DOHH2 (cell line): ENCODE results near the gene OR52H1.
"Not testable (repeated sequence)": the region's sequence is repeated elsewhere in the genome, so short reads cannot be mapped to it uniquely, and the experiment has no call there.

Experiments
- H3F3A ChIP-seq: fragments of 200-600 bp; sonication (generic), shearing (Covaris generic); 2 replicates; pipeline ENCODE4 v1.6.0; 2016; ENCODE audit warnings: antibody characterized with exemption, mild to moderate bottlenecking; ENCODE audit not compliant: control insufficient read depth, insufficient read depth
- H3K27ac ChIP-seq: fragments of 200-600 bp; sonication (generic); 2 replicates; pipeline ENCODE4 v1.5.1; 2014; ENCODE audit warnings: low read depth, mild to moderate bottlenecking, low read length, moderate library complexity
- H3K27me3 ChIP-seq: fragments of 200-600 bp; sonication (generic); 2 replicates; pipeline ENCODE4 v1.6.1; 2014; ENCODE audit warnings: mild to moderate bottlenecking, low read length, mixed read lengths; ENCODE audit not compliant: control insufficient read depth
- H3K36me3 ChIP-seq: fragments of 200-600 bp; sonication (generic); 2 replicates; pipeline ENCODE4 v1.6.1; 2014; ENCODE audit warnings: mild to moderate bottlenecking, low read length, moderate library complexity, mixed read lengths; ENCODE audit not compliant: control insufficient read depth
- H3K4me1 ChIP-seq: fragments of 200-600 bp; sonication (generic); 2 replicates; pipeline ENCODE4 v1.6.1; 2014; ENCODE audit warnings: mild to moderate bottlenecking, low read length, mixed read lengths; ENCODE audit not compliant: control insufficient read depth
- H3K4me2 ChIP-seq: fragments of 200-600 bp; sonication (generic); 2 replicates; pipeline ENCODE4 v1.6.0; 2014; ENCODE audit warnings: mild to moderate bottlenecking, low read length, moderate library complexity
- H3K4me3 ChIP-seq: fragments of 200-600 bp; sonication (generic); 2 replicates; pipeline ENCODE4 v1.5.1; 2014; ENCODE audit warnings: mild to moderate bottlenecking, low read length, mixed read lengths
- H3K79me2 ChIP-seq: fragments of 200-600 bp; sonication (generic); 2 replicates; pipeline ENCODE4 v1.6.1; 2014; ENCODE audit warnings: mild to moderate bottlenecking, low read length, mixed read lengths; ENCODE audit not compliant: control insufficient read depth
- H3K9me2 ChIP-seq: fragments of 200-600 bp; sonication (generic); replicated peaks from 2 replicates; pipeline ENCODE4 v1.6.1; 2014; ENCODE audit warnings: mild to moderate bottlenecking, low read length, mixed read lengths; ENCODE audit not compliant: control insufficient read depth
- H3K9me3 ChIP-seq: fragments of 200-600 bp; sonication (generic); 2 replicates; pipeline ENCODE4 v1.6.1; 2014; ENCODE audit warnings: antibody characterized with exemption, low read length, mixed read lengths; ENCODE audit not compliant: control insufficient read depth, insufficient read depth
- H4K20me1 ChIP-seq: fragments of 200-600 bp; sonication (generic); 2 replicates; pipeline ENCODE4 v1.6.0; 2014; ENCODE audit warnings: low read depth, mild to moderate bottlenecking, antibody characterized with exemption, low read length, moderate library complexity; ENCODE audit not compliant: control insufficient read depth, insufficient read depth
- CTCF ChIP-seq: fragments of 200-600 bp; sonication (generic); IDR thresholded peaks from one replicate; pipeline ENCODE4 v1.5.1; 2014; ENCODE audit warnings: antibody characterized with exemption, mild to moderate bottlenecking, low read depth, low read length; ENCODE audit not compliant: poor library complexity, severe bottlenecking
- EZH2phosphoT487 ChIP-seq: fragments of 200-600 bp; sonication (generic); IDR thresholded peaks from 2 replicates; pipeline ENCODE4 v1.6.1; 2017; ENCODE audit warnings: borderline replicate concordance, mild to moderate bottlenecking, antibody characterized with exemption, low read length, moderate library complexity, mixed read lengths

The OR52H1 gene

GRCh38 chr11:5593146-5593545 is 44.8 kb upstream of the OR52H1 start:
- Histone ChIP-seq H3K9me3 (no peaks in the 10 kb centered on the region), H3K27me3 (no peaks in the 10 kb centered on the region), H3K4me2 (no peak overlapping the region), H3K4me3 (no peak overlapping the region), H3K36me3 (no peaks in the 10 kb centered on the region), H3K9me2 (no peaks in the 10 kb centered on the region), H3F3A (no peaks in the 10 kb centered on the region), H3K79me2 (no peaks in the 10 kb centered on the region), H3K27ac (no peak overlapping the region), H4K20me1 (no peaks in the 10 kb centered on the region), H3K4me1 (0 out of 2 replicates have a peak, but pooled peaks cover 2% of the 10 kb centered on the region)
- no peak for TF ChIP-seq EZH2phosphoT487
- TF ChIP-seq CTCF = no peak

DNA sequence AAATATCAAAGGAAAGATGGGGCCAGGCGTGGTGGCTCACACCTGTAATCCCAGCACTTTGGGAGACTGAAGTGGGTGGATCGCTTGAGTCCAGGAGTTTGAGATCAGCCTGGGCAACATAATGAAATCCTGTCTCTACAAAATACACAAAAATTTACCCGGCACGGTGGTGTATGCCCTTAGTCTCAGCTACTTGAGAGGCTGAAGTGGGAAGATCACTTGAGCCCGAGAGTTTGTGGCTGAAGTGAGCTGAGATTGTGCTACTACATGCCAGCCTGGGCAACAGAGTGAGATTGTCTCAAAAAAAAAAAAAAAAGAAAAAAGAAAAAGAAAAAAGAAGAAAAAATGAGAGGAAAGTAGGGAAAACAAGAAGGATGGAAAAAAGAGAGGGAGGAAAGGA is 44.3 kb upstream of the OR52H1 start:
- no peak overlapping the region for H3K4me2 ChIP-seq
- no peaks in the 10 kb centered on the region for H3K27me3 ChIP-seq
- no peaks in the 10 kb centered on the region for H3K36me3 ChIP-seq
- H4K20me1 ChIP-seq = no peaks in the 10 kb centered on the region
- H3K27ac ChIP-seq = no peak overlapping the region
- TF ChIP-seq CTCF (no peak), EZH2phosphoT487 (no peak)
- no peaks in the 10 kb centered on the region for H3F3A ChIP-seq
- H3K4me3 ChIP-seq = no peak overlapping the region
- no peaks in the 10 kb centered on the region for H3K79me2 ChIP-seq
- 0 out of 2 replicates have a peak, but pooled peaks cover 2% of the 10 kb centered on the region for H3K4me1 ChIP-seq
- no peaks in the 10 kb centered on the region for H3K9me3 ChIP-seq
- H3K9me2 ChIP-seq = no peaks in the 10 kb centered on the region

- H3K9me2 ChIP-seq = no peaks in the 10 kb centered on the region
- H3K79me2 ChIP-seq = no peaks in the 10 kb centered on the region
- H3K27me3 ChIP-seq = no peaks in the 10 kb centered on the region
- TF ChIP-seq EZH2phosphoT487 (no peak), CTCF (no peak)
- no peak overlapping the region for H3K27ac ChIP-seq
- H3K36me3 ChIP-seq = no peaks in the 10 kb centered on the region
- 0 out of 2 replicates have a peak, but pooled peaks cover 2% of the 10 kb centered on the region for H3K4me1 ChIP-seq
- H3K4me2 ChIP-seq = no peak overlapping the region
- H3F3A ChIP-seq = no peaks in the 10 kb centered on the region
- H3K9me3 ChIP-seq = no peaks in the 10 kb centered on the region
- no peak overlapping the region for H3K4me3 ChIP-seq
- H4K20me1 ChIP-seq = no peaks in the 10 kb centered on the region
These were observed 43.3 kb upstream of the OR52H1 start for GRCh38 chr11:5591613-5592012.

- not testable (repeated sequence) for H3K9me3 ChIP-seq, H3K4me2 ChIP-seq, H3K36me3 ChIP-seq, H3K9me2 ChIP-seq, H3K79me2 ChIP-seq, H3K4me1 ChIP-seq, H3F3A ChIP-seq, H4K20me1 ChIP-seq, H3K27me3 ChIP-seq, H3K4me3 ChIP-seq, H3K27ac ChIP-seq
These were observed 41.6 kb upstream of the OR52H1 start for GRCh38 chr11:5589906-5590305.

DNA sequence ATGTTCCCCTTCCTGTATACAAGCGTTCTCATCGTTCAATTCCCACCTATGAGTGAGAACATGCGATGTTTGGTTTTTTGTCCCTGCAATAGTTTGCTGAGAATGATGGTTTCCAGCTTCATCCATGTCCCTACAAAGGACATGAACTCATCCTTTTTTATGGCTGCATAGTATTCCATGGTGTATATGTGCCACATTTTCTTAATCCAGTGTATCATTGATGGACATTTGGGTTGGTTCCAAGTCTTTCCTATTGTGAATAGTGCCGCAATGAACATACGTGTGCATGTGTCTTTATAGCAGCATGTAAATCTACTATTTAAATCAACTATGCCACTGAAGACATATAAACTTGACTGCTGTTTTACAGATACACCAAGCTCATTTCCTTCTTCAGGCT is 36.1 kb upstream of the OR52H1 start:
- H3K36me3 ChIP-seq, H3K27ac ChIP-seq, H4K20me1 ChIP-seq, H3K9me2 ChIP-seq, H3K27me3 ChIP-seq, H3F3A ChIP-seq, H3K4me1 ChIP-seq, H3K4me2 ChIP-seq, H3K9me3 ChIP-seq, H3K4me3 ChIP-seq, H3K79me2 ChIP-seq: not testable (repeated sequence)
